Measurements from ENCODE around the gene FHDC1.

Gene FHDC1

GRCh38 chr4:152965611-152966010, 29.5 kb downstream of the FHDC1 start:
- ChIA-PET POLR2A (ENCODE audit: low non-redundant PET) (no interaction called here), CTCF (no interaction called here)
- no peak for DNase-seq (ENCODE audit: low spot score)
- no peak overlapping the region for H3K27ac ChIP-seq
- TF ChIP-seq CTCF (conservative IDR thresholded peaks at IDR 0.05; ENCODE audit: low read depth): no peak

- CTCF ChIA-PET: interaction anchor here (0.6 kb wide), 1 partner anchor 11 kb away, joined by 3 read pairs; no protein-coding TSS in a partner anchor
- no peak overlapping the region for H3K27ac ChIP-seq
- DNase-seq (ENCODE audit: low spot score): no peak
- no peak for TF ChIP-seq CTCF (conservative IDR thresholded peaks at IDR 0.05; ENCODE audit: low read depth)
- POLR2A ChIA-PET (ENCODE audit: low non-redundant PET): no interaction called here
Observed at GRCh38 chr4:152967907-152968306, 31.8 kb downstream of the FHDC1 start.

DNA sequence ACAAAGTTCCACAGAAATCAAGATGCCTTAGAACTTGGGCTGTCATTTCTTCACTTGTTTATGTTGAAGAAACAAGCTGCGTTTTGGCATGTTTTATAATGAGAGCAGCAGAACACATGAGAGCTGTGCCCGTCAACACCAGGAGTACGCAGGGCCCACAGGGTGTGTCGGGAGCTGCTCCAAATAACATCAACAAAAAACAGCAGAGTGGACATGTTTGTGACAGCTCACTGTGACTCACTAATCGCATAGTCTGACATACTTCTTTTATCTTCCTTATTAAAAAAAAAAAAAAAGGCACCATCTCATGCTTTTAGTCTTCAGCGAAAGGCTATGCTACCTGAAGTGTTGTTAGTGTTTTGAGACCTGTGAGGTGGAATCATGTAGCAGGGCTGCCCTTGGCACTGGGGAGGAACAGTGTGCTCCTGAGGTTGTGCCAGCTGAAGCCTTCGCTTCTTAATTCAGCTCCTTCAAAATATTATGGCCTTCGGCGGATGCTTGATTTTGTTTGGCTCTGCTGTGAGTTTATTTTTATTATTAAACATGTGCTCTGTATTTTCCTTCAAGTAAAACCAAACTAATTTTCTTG, 32.8 kb downstream of the FHDC1 start:
- no peak for TF ChIP-seq CTCF (conservative IDR thresholded peaks at IDR 0.05; ENCODE audit: low read depth)
- CTCF ChIA-PET: interaction anchor here (1.0 kb wide), 1 partner anchor 122 kb away, joined by 3 read pairs; no protein-coding TSS in a partner anchor

DNA sequence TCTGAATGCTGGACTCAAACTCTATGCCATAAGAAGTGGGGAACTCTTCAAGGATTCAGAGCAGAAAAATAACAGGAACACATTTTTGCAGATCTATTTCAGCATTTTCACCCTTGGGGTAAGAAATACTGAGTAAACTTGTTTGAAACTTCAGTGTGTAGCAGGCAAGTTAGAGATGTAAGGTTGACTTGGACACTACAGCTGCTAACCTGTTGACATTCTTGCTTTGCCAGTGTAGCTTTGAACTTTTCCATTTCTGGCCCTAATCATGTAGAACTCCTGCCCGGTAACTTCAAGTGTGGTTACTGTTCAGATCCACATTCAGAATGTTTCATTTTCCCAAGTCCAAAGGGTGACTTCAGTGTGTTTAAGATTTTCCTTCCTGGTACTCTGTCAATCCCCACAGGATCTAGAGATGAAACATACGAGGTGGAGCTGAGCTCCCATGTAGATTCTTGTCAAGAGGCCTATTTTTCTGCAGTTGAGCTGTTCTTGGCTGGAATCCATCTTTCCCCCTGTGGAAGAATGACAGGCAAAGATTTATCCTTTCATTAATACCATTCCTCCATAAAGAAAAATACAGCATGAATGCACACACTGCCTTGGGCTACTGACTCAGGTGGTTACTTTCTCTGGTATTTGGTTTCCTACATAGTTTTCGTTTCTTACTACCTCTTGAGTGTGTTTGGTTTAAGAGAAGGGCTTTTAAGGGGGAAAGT, 34.1 kb downstream of the FHDC1 start:
- no peak for TF ChIP-seq CTCF (conservative IDR thresholded peaks at IDR 0.05; ENCODE audit: low read depth)
- peak overlapping the region; percentile 70 for H3K27ac ChIP-seq
- ChIA-PET CTCF (interaction anchor here (0.5 to 1.0 kb wide), 2 partner anchors 10 to 469 kb away, joined by 3 to 5 read pairs; no protein-coding TSS in a partner anchor), POLR2A (ENCODE audit: low non-redundant PET) (no interaction called here)
- peak; percentile 90 for DNase-seq (ENCODE audit: low spot score)

More for the DNA sequence above, 32.8 kb downstream of the FHDC1 start:
- POLR2A ChIA-PET (ENCODE audit: low non-redundant PET): no interaction called here
- peak; percentile 75 for DNase-seq (ENCODE audit: low spot score)
- H3K27ac ChIP-seq: peak overlapping the region; percentile 63

DNA sequence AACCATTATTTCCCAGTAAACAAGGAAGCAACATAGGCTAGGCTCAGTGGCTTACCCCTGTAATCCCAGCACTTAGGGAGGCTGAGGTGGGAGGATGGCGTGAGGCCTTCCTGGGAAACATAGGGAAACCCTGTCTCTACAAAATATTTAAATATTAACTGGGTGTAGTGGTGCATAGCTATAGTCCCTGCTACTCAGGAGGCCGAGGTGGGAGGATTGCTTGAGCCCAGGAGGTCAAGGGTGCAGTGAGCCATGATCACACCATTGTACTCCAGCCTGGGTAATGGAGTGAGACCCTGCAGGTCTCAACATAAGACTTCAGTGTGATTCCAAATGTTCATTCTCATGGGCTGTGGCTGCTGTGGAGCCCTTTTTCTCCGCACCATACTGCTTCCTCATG, 34.9 kb downstream of the FHDC1 start:
- CTCF ChIA-PET: interaction anchor here (1.0 kb wide), 1 partner anchor 11 kb away, joined by 5 read pairs; no protein-coding TSS in a partner anchor
- no peak for TF ChIP-seq CTCF (conservative IDR thresholded peaks at IDR 0.05; ENCODE audit: low read depth)
- POLR2A ChIA-PET (ENCODE audit: low non-redundant PET): no interaction called here
- no peak for DNase-seq (ENCODE audit: low spot score)
- H3K27ac ChIP-seq: peak overlapping the region; percentile 75

DNA sequence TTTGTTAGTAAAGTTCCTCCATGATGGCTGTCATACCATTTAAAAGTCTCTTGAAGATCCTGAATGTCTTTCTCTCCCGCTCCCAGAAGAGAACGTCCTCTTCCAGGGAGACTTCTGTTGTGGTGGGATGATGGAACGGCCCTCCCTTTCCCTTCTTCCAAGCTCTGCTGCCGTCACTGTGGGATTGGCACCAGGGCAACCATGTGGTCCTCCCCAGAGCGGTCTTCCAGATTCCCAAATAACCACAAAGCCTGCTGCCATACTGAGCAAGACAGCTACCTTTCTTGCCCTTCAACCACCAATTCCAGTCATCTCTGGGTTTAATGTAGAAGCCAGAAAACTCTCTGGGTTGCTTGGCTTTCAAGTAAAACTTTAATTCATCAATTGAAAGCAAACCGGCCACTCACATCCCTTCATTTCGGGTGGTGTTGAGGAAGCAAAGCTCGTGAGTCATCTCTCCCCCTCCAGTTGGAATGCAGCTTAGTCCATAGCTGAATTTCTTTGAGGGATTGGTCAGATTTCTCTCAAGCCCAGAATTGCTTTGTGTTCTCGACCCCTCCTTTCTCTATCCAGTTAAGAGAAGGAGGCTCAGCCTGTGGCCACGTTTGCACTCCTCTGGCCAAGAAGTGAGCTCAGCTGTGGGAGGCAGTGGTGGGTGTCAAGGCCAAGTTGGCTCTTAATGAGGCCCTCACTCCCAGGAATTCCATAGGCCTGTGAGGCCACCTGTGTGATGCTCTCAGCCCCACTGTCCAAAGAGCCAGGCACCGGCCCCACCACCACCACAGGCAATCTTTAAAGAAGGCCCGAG, 36.9 kb downstream of the FHDC1 start:
- peak; percentile 82 for DNase-seq (ENCODE audit: low spot score)
- POLR2A ChIA-PET (ENCODE audit: low non-redundant PET): no interaction called here
- CTCF ChIA-PET: interaction anchor here (0.6 kb wide), 2 partner anchors 44 to 109 kb away, joined by 3 to 4 read pairs; no protein-coding TSS in a partner anchor
- H3K27ac ChIP-seq: peak overlapping the region; percentile 73
- no peak for TF ChIP-seq CTCF (conservative IDR thresholded peaks at IDR 0.05; ENCODE audit: low read depth)
